ENCODE data around the gene DHX57. TPM values are rescaled to one million over a fixed set of nuclear protein-coding genes. Genes with fewer than 3 reads are reported as not detected.
"Not testable (repeated sequence)": the region's sequence is repeated elsewhere in the genome, so short reads cannot be mapped to it uniquely, and the experiment has no call there.

DHX57 gene
- total RNA-seq, 4 donors from 2014 or later, result 11.5 to 12.0 (median 11.7) TPM

DNA sequence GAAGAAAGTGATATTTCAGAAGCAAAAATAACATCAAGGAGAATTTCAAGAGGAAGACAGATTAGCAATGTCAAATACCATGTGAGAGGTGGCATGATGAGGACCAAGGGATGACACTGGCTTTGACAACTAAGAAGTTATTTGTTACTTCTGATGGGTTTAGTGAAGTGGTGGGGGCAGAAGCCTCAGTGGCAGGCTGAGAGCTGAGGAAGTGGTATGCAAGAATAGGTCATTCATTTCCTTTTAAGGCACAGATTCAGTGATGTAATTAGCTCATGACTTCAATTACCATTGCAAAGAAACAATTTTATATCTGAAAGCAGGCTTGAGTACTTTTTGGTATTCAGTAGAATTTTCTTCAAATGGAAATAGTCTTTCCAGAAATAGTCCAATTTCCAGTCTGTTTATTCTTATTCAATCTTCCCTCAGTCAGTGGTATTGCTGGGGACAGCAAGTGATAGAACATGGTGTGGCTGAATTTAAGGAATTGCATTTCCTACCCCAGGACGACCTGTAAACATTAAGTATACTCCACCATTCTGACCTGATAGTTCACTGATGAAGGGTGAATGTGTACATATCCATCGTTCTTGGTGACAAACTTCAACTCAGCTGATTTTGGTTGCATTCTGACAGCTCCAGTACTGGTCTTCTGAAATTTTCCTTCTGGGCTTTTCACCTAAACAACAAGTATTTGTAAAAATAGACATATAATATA is 69.6 kb downstream of the DHX57 start:
- DNase-seq (no peak), ATAC-seq (no peak)
- H3K4me3 ChIP-seq, result no peak overlapping the region
- TF ChIP-seq, protein P1, sequence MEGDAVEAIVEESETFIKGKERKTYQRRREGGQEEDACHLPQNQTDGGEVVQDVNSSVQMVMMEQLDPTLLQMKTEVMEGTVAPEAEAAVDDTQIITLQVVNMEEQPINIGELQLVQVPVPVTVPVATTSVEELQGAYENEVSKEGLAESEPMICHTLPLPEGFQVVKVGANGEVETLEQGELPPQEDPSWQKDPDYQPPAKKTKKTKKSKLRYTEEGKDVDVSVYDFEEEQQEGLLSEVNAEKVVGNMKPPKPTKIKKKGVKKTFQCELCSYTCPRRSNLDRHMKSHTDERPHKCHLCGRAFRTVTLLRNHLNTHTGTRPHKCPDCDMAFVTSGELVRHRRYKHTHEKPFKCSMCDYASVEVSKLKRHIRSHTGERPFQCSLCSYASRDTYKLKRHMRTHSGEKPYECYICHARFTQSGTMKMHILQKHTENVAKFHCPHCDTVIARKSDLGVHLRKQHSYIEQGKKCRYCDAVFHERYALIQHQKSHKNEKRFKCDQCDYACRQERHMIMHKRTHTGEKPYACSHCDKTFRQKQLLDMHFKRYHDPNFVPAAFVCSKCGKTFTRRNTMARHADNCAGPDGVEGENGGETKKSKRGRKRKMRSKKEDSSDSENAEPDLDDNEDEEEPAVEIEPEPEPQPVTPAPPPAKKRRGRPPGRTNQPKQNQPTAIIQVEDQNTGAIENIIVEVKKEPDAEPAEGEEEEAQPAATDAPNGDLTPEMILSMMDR (IDR thresholded peaks at IDR 0.05 in 4 of 5, conservative IDR thresholded peaks at IDR 0.05 in 1 of 5), result no peak
- no peak for TF ChIP-seq POLR2A (IDR thresholded peaks at IDR 0.05)
- in situ Hi-C loops (cut with MboI; ENCODE audit: low sequenced_read_pairs in 4 of 4) (no loop called here), intact Hi-C loops (cut with DNase I; ENCODE audit: low total_unique reads) (no loop called here)
- no peaks in the 10 kb centered on the region for H3K27me3 ChIP-seq
- no peaks in the 10 kb centered on the region for H3K4me1 ChIP-seq
- no peaks in the 10 kb centered on the region for H3K9me3 ChIP-seq
- H3K36me3 ChIP-seq, result peaks cover 0 to 22% of the 10 kb centered on the region in 2 donors
- H3K27ac ChIP-seq, result no peak overlapping the region

DNA sequence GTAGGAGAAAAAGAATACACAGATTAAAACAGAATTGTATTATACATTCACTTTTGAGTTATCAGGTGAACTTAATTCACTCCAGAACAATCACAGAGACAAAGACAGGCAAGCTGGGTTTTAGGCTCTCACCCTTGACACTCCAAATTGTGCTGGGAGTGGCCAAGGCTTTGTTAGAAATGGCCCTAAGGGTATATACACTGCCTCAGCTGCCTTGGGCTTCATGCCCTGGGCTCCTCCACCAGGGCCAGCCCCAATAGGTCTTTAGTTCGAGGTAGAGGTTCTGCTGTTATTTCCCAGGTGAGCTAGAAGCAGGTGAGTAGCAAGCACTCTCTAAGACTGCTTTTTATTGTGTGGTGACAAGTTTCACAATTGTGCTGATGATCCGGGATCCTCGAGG is 77.8 kb downstream of the DHX57 start:
- H3K27me3 ChIP-seq, result no peaks in the 10 kb centered on the region
- peaks cover 0 to 14% of the 10 kb centered on the region in 2 donors for H3K36me3 ChIP-seq
- in situ Hi-C loops (cut with MboI; ENCODE audit: low sequenced_read_pairs in 4 of 4), result no loop called here
- H3K4me3 ChIP-seq, result no peak overlapping the region
- TF ChIP-seq POLR2A (IDR thresholded peaks at IDR 0.05), result no peak
- TF ChIP-seq, protein P1 (IDR thresholded peaks at IDR 0.05 in 4 of 5, conservative IDR thresholded peaks at IDR 0.05 in 1 of 5), result no peak
- DNase-seq (no peak), ATAC-seq (no peak)
- H3K4me1 ChIP-seq, result no peaks in the 10 kb centered on the region
- intact Hi-C loops (cut with DNase I; ENCODE audit: low total_unique reads), result no loop called here
- no peaks in the 10 kb centered on the region for H3K9me3 ChIP-seq
- H3K27ac ChIP-seq, result no peak overlapping the region

DNA sequence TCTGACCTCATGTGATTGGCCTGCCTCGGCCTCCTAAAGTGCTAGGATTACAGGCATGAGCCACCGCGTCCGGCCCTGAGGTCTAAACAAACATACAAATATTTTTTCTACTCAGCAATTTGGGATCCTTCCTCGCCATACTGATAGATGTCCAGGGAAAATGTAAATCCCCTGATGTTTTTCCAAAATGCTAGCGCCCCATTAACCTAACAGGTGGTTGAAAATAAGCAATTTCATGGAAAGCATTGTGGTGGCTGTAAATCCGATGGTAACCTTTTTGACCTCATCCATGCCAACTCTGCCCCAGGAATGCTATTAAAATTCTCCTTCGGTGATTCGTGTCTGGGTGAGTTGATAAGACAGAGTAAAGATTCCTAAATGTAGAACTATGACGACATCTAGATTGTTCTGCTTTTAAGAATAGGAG is 78.5 kb downstream of the DHX57 start:
- Histone ChIP-seq H3K9me3 (no peaks in the 10 kb centered on the region), H3K4me1 (no peaks in the 10 kb centered on the region), H3K27ac (no peak overlapping the region), H3K27me3 (no peaks in the 10 kb centered on the region), H3K4me3 (no peak overlapping the region), H3K36me3 (peaks cover 0 to 9% of the 10 kb centered on the region in 2 donors)
- intact Hi-C loops (cut with DNase I; ENCODE audit: low total_unique reads), result no loop called here
- no peak for ATAC-seq
- TF ChIP-seq, protein P1 (IDR thresholded peaks at IDR 0.05 in 4 of 5, conservative IDR thresholded peaks at IDR 0.05 in 1 of 5), result no peak
- TF ChIP-seq POLR2A (IDR thresholded peaks at IDR 0.05), result no peak
- DNase-seq, result no peak
- in situ Hi-C loops (cut with MboI; ENCODE audit: low sequenced_read_pairs in 4 of 4), result no loop called here

DNA sequence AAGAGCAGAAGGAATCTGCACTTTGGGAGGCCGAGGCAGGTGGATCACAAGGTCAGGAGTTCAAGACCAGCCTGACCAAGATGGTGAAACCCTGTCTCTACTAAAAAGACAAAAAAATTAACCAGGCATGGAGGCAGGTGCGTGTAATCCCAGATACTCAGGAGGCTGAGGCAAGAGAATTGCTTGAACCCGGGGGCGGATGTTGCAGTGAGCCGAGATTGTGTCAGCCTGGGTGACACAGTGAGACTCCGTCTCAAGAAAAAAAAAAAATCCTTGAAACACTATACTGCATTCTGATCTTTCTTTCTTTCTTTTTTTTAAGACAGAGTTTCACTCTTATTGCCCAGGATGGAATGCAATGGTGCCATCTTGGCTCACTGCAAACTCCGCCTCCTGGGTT is 80.7 kb downstream of the DHX57 start:
- H3K9me3 ChIP-seq; ATAC-seq; H3K27me3 ChIP-seq; H3K36me3 ChIP-seq; intact Hi-C loops (cut with DNase I; ENCODE audit: low total_unique reads); H3K4me3 ChIP-seq; in situ Hi-C loops (cut with MboI; ENCODE audit: low sequenced_read_pairs in 4 of 4); DNase-seq; H3K4me1 ChIP-seq; H3K27ac ChIP-seq: not testable (repeated sequence)

DNA sequence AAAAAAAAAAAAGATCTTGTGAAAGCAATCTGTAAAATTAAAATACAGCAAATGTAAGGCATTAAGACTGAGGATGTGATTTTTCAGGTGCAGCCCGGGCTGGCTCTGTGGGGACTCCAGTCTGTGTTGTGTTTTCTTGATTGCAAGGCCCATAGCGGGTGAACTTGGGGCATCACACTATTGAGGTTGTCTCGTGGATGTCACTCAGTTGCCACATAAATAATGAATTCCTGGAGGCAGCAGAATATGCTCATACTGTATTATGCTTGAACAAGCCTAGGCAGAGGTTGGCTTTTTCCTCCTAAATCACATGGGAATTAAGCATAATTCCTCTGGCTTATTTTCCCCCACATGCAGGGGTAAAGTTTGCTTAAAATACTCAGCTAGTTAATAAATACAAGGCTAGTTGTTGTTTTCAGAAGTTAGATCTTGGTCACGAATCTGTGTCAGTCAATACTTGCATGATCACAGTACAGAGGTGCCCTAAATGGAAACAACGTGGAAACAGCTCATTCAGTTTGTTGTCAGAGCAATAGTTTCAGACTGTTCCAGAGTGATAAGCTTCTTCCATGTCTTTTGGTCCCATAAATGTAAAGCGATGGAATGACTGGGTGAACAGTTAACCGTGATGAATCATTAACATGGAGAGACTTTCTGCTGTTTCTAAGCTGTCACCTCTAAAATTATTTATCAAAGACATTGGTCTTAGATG is 81.3 kb downstream of the DHX57 start:
- H3K36me3 ChIP-seq, result peaks cover 0 to 9% of the 10 kb centered on the region in 2 donors
- no peak for ATAC-seq
- TF ChIP-seq, protein P1 (IDR thresholded peaks at IDR 0.05 in 4 of 5, conservative IDR thresholded peaks at IDR 0.05 in 1 of 5), result no peak
- H3K9me3 ChIP-seq, result no peaks in the 10 kb centered on the region
- H3K4me1 ChIP-seq, result no peaks in the 10 kb centered on the region
- no peak for DNase-seq
- in situ Hi-C loops (cut with MboI; ENCODE audit: low sequenced_read_pairs in 4 of 4), result no loop called here
- H3K4me3 ChIP-seq, result no peak overlapping the region
- intact Hi-C loops (cut with DNase I; ENCODE audit: low total_unique reads), result no loop called here
- no peaks in the 10 kb centered on the region for H3K27me3 ChIP-seq
- H3K27ac ChIP-seq, result no peak overlapping the region

Measured in gastrocnemius medialis (tissue), 4 donors.